HL-60/S4 treated with phorbol 12-myristate 13-acetate at 8.2 ng/mL for 4 days and 3 days (cell line): ENCODE data around the gene WDR87.

Experiments
- in situ Hi-C: fragments of 300-500 bp; cut with MboI; formaldehyde crosslinking; loops from 2 replicates; pipeline ENCODE4 v1.15.0; 2022; ENCODE audit warnings: low sequenced_read_pairs

The WDR87 gene

GRCh38 chr19:37931881-37932655 is 25.7 kb upstream of the WDR87 start:
- in situ Hi-C loops, result no loop called here

DNA sequence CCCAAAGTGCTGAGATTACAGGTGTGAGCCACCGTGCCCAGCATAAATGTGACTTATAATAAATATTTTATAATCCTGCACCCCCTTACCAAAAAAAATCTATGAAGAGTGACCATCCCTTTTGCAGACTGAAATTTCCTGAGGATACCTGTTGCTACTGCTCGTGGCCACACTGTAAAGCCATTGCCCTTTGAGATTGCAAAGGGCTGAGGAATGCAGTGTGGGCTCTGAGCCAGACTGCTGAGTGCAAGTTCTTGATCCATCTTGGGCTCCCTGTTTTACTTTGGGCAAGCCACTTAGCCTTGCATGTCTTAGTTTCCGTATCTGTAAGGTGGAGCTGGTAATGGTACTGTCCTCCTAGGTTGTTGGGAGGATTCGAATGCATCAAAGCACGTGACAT is 24.0 kb upstream of the WDR87 start:
- in situ Hi-C loops, result no loop called here

DNA sequence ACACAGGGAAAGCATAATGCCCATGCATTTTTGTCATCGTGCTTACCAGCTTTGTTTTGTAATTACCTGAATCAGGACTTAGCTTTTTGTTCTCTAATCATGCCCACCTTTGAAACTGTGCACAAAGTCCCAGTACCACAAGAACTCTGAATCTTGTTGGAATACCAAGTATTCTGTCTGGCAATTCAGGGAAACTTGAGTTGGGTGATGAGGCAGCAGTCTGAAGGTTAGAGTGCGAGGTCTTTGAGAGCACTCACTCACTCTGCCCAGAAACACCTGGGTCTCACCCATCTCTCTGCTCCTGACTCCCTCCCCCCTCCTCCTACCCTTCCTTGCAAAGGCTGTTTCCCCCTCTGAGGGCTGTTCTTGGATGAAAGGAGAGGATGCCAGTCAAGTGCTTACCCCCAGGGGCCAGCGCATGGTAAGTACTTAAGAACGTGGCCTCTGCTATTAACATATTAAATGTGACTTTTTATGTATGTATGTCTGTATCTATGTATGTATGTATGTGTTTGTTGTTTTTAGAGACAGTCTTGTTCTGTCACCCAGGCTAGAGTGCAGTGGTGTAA is 23.0 kb upstream of the WDR87 start:
- in situ Hi-C loops, result no loop called here

GRCh38 chr19:37928527-37929286 is 22.3 kb upstream of the WDR87 start:
- in situ Hi-C loops, result no loop called here

- in situ Hi-C loops, result no loop called here
These were observed 20.3 kb upstream of the WDR87 start for GRCh38 chr19:37926711-37927110.

DNA sequence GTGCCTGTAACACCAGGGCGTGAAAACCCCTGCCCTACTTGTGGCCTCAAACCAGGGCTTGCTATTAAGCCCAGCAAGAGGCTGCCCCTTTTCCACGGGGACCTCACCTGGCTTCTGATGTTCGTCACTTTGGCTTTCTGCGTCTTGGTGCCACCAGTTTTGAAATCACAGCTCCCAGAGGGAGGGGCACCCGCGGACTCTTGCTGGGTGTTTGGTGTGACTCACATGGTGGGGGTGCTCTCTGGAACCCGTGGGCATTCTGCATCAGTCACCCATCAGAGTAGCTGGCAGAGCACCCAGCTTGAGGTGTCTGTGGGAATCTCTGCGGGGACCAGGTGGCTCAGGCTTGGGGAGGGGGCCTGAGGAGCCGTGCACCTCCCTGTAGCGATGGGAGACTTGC is 19.9 kb upstream of the WDR87 start:
- in situ Hi-C loops, result no loop called here

DNA sequence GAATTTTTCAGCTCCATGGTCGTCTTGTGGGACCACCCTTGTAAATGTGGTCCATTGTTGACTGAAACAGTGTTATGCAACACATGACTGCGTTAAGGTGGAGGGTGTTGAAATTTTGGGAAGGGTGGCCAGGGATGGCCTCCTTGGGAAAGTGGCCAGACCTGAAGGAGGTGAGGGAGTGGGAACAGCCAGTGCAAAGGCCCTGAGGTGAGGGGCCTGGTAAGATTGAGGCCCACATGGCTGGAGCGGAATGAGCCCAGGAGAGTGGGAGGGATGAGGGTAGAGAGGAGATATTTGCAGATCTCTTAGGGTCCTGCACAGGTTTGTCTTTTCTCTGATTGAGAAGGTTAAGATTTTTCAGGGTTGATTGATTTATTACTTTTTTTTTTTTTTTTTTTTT is 18.8 kb upstream of the WDR87 start:
- in situ Hi-C loops, result no loop called here

DNA sequence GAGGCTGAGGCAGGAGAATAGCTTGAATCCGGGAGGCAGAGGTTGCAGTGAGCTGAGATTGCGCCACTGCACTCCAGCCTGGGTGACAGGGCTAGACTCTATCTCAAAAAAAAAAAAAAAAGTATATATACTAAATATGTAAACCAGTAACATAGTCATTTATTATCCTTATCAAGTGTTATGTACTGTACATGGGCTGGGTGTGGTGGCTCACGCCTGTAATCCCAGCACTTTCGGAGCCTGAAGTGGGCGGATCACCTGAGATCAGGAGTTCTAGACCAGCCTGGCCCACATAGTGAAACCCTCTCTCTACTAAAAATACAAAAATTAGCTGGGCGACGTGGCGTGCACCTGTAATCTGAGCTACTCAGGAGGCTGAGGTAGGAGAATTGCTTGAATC is 18.2 kb upstream of the WDR87 start:
- in situ Hi-C loops, result loop anchor here (25.0 kb wide), 2 partner anchors 163 to 438 kb away; partner anchors contain the start of gene PSMD8

- in situ Hi-C loops, result loop anchor here (25.0 kb wide), 2 partner anchors 166 to 441 kb away; partner anchors contain the start of gene PSMD8
These were observed 14.4 kb upstream of the WDR87 start for GRCh38 chr19:37920591-37921450.

GRCh38 chr19:37914908-37915307 is 8.5 kb upstream of the WDR87 start:
- in situ Hi-C loops, result loop anchor here (25.0 kb wide), 2 partner anchors 172 to 447 kb away; partner anchors contain the start of gene PSMD8

GRCh38 chr19:37909661-37910199 is 3.3 kb upstream of the WDR87 start:
- in situ Hi-C loops, result loop anchor here (25.0 kb wide), 2 partner anchors 178 to 453 kb away; partner anchors contain the start of gene PSMD8

- in situ Hi-C loops, result loop anchor here (25.0 kb wide), 2 partner anchors 179 to 454 kb away; partner anchors contain the start of gene PSMD8
These were observed 1.5 kb upstream of the WDR87 start for GRCh38 chr19:37907735-37908455.

DNA sequence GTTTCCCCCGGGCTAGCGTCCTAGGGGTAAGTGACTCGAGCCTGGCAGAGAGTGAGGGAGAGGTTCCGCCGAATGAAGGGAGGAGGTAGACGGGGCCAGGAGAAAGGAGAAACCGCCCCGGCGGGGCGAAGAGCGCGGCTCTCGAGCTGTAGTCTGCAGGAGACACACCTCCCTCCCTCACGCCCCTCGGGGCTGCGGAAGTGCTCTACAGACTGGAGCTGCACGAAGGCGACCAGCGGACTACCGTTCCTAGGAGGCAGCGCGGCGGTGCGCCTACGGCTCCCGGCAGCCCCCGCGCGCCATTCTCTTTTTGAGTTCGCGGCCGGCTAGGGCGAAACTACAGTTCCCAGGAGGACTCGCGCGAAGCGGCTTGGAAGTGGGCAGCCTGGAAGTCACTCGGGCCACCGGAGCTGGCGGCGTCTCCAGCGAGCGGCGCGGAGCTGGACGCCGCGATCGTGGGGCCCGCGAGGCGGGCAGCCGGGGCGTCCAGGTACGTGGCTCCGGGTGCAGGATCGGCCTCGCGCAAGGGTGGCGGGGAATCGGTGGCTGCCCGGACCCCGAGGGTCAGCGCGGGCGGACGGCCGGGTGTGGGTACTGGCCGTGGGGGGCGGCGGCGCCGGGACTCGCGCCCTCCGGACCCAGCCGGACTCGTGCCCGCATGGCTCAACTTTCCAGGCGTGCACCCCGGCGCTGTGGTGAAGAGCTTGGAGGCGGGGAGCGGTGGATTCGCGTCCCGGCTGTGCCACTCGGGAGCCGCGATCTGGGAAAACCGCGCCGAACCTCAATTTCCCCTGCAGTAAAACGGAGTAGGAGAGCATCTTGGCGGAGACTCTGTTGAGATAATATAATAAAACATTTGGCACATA is 708 bp upstream of the WDR87 start, which contains the start of gene SIPA1L3:
Gene SIPA1L3 (plus strand): TSS at position 340 of the 866 bp plus-strand sequence. CDS start 174,358 bp downstream, outside the sequence.
- in situ Hi-C loops, result loop anchor here (25.0 kb wide), 2 partner anchors 180 to 455 kb away; partner anchors contain the start of gene PSMD8

GRCh38 chr19:37903096-37903495 is 3.3 kb downstream of the WDR87 start:
- in situ Hi-C loops, result loop anchor here (25.0 kb wide), 2 partner anchors 184 to 459 kb away; partner anchors contain the start of gene PSMD8

DNA sequence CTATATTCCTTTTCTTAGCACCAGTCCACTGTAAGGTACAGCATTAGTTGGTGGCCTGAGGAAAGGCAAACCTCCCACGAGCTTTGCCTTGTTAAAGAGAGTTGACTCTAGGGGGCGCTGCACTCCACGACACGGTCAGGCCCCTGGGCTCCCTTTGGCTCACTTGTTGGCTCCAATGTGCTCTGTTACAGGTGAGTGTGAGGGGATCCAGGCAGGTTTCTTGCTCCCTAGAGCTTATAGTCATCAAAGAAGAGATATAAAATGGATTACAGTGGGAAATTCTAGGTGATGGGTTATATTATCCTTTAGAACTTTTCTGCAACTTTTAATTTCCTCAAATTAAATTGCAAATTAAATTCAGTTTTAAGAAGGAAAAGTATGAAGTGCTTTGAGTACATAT is 3.7 kb downstream of the WDR87 start:
- in situ Hi-C loops, result loop anchor here (25.0 kb wide), 2 partner anchors 185 to 460 kb away; partner anchors contain the start of gene PSMD8

DNA sequence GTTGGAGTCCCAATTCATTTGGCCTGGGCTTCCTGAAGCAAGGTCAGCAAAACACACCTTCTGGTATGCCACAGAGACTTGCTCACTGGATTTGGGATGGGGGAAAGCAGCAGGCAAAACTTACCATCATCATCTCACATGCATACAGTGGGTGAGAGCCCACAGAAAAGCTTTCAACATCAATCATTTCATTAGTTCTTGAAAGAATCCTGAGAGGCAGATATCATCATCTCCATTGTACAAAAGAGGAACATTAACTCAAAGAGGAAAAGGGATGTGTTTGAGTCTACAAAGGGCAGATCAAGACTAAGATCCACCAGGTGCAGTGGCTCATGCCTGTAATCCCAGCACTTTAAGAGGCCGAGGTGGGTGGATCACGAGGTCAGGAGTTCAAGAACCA is 6.4 kb downstream of the WDR87 start:
- in situ Hi-C loops, result loop anchor here (25.0 kb wide), 2 partner anchors 187 to 462 kb away; partner anchors contain the start of gene PSMD8

DNA sequence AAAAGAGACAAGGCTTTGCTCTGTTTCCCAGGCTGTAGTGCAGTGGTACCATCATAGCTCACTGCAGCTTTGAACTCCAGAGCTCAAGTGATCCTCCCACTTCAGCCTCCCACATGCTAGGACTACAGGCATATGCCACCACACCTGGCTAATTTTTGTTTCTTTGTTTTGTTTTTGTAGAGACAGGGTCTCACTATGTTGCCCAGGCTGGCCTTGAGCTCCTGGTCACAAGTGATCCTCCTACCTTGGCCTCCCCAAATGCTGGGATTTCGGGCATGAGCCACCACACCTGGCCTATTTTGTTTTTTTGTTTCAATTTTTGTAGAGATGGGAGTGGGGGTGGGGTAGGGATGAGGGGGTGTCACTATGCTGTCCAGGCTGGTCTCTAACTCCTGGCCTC is 6.9 kb downstream of the WDR87 start:
- in situ Hi-C loops, result no loop called here

- in situ Hi-C loops, result no loop called here
These were observed 10.2 kb downstream of the WDR87 start for GRCh38 chr19:37896180-37896579.
